Natural killer cell (primary cell): ENCODE measurements around the gene CMSS1. TPM values are rescaled to one million over a fixed set of nuclear protein-coding genes. Genes with fewer than 3 reads are reported as not detected.
A peak's percentile ranks its signal among the peaks of the same experiment; 100 is the strongest.

ENCODE experiments used
- ATAC-seq, 3 donors: fragments of 150-1000 bp in 2 of 3; fragments of 200-7000 bp in 1 of 3; cut with Tn5 transposase; 1 replicate in 1 of 3; 2 replicates in 2 of 3; pipeline ENCODE4 v1.10.0; 2021; ENCODE audit warnings: mild to moderate bottlenecking in 2 of 3, moderate library complexity in 2 of 3
- DNase-seq, 2 donors: peaks; one replicate each; pipeline versions ENCODE4 v3.0.0 to v3.0.0-alpha.2; 2013 to 2021; ENCODE audit warnings: mixed read lengths in 1 of 2
- H3K27ac ChIP-seq: one replicate; pipeline ENCODE4 v1.5.1; 2013; ENCODE audit warnings: mild to moderate bottlenecking, low read length
- H3K27me3 ChIP-seq: one replicate; pipeline ENCODE4 v1.6.1; 2013; ENCODE audit warnings: low read length; ENCODE audit not compliant: control insufficient read depth, insufficient read depth
- H3K36me3 ChIP-seq: one replicate; pipeline ENCODE4 v1.6.1; 2013; ENCODE audit warnings: low read length; ENCODE audit not compliant: control insufficient read depth, insufficient read depth
- H3K4me1 ChIP-seq: one replicate; pipeline ENCODE4 v1.6.1; 2013; ENCODE audit warnings: low read length; ENCODE audit not compliant: control insufficient read depth, insufficient read depth
- H3K4me3 ChIP-seq: one replicate; pipeline ENCODE4 v1.5.1; 2013; ENCODE audit warnings: low read length
- H3K9me3 ChIP-seq: one replicate; pipeline ENCODE4 v1.6.1; 2013; ENCODE audit warnings: low read length; ENCODE audit not compliant: control insufficient read depth, insufficient read depth
- H3K27ac Mint-ChIP-seq, 2 donors: one replicate each; pipeline ENCODE4 v1.8.0; 2022; ENCODE audit warnings: mild to moderate bottlenecking in 2 of 2, mixed read lengths in 2 of 2, moderate library complexity in 1 of 2
- H3K27me3 Mint-ChIP-seq, 2 donors: one replicate each; pipeline ENCODE4 v1.8.0; 2022; ENCODE audit warnings: low read depth in 2 of 2, mixed read lengths in 2 of 2
- H3K36me3 Mint-ChIP-seq: one replicate; pipeline ENCODE4 v1.8.0; 2022; ENCODE audit warnings: mixed read lengths
- H3K4me1 Mint-ChIP-seq, 2 donors: one replicate each; pipeline ENCODE4 v1.8.0; 2022; ENCODE audit warnings: mixed read lengths in 2 of 2
- H3K4me3 Mint-ChIP-seq: one replicate; pipeline ENCODE4 v1.8.0; 2022; ENCODE audit warnings: mild to moderate bottlenecking, moderate library complexity, mixed read lengths
- H3K9me3 Mint-ChIP-seq, 2 donors: one replicate each; pipeline ENCODE4 v1.8.0; 2022; ENCODE audit warnings: mixed read lengths in 2 of 2
- CTCF ChIP-seq: fragments of 200-600 bp; IDR thresholded peaks from one replicate; pipeline ENCODE4 v1.8.0; 2022; ENCODE audit warnings: antibody characterized with exemption
- WGBS: methylation state at CpG from one replicate; pipeline ENCODE4 v1.1.7; 2013; ENCODE audit warnings: missing lambda C conversion rate; ENCODE audit not compliant: insufficient coverage; 5-methylcytosine and 5-hydroxymethylcytosine counted together
- intact Hi-C: fragments of 100-400 bp; cut with micrococcal nuclease; formaldehyde crosslinking; loops from one replicate; pipeline ENCODE4 v1.14.2; 2022
- total RNA-seq, 4 donors: library from RNA; stranded (reverse); fragments of 120-200 nt in 1 of 4; gene quantifications; one replicate each; pipeline versions ENCODE4 v1.2.3 to v1.2.4, GENCODE V29; 2013 to 2022

The CMSS1 gene
- total RNA-seq, 3 donors from 2014 or later (not counting 1 experiment from before 2014, with no cell fraction given): 7.8 to 12.7 (median 9.2) TPM

GRCh38 chr3:100043271-100043670 lies 225.6 kb downstream of the CMSS1 start:
- no peaks in the 10 kb centered on the region for H3K36me3 ChIP-seq
- no peak overlapping the region for H3K27ac ChIP-seq
- H3K4me1 Mint-ChIP-seq: peaks cover 11 to 13% of the 10 kb centered on the region in 2 donors
- no peaks in the 10 kb centered on the region for H3K9me3 ChIP-seq
- H3K4me3 Mint-ChIP-seq: no peak overlapping the region
- ATAC-seq (no peak), DNase-seq (no peak)
- no peak for TF ChIP-seq CTCF
- no peak overlapping the region for H3K27ac Mint-ChIP-seq
- 100% methylated on average over 1 of the region's 1 CpG for WGBS
- no peaks in the 10 kb centered on the region for H3K36me3 Mint-ChIP-seq
- H3K9me3 Mint-ChIP-seq: no peaks in the 10 kb centered on the region
- H3K27me3 Mint-ChIP-seq: no peaks in the 10 kb centered on the region
- no peak overlapping the region for H3K4me3 ChIP-seq
- peaks cover 8% of the 10 kb centered on the region for H3K4me1 ChIP-seq
- no peaks in the 10 kb centered on the region for H3K27me3 ChIP-seq
- intact Hi-C loops: no loop called here

GRCh38 chr3:100044369-100044768 lies 226.7 kb downstream of the CMSS1 start:
- no peak for DNase-seq

GRCh38 chr3:100045696-100046095 lies 228.0 kb downstream of the CMSS1 start:
- TF ChIP-seq CTCF: no peak
- no peaks in the 10 kb centered on the region for H3K27me3 Mint-ChIP-seq
- ATAC-seq (no peak), DNase-seq (no peak)
- no peak overlapping the region for H3K4me3 Mint-ChIP-seq
- H3K9me3 ChIP-seq: no peaks in the 10 kb centered on the region
- H3K4me1 ChIP-seq: peaks cover 11% of the 10 kb centered on the region
- 85% methylated on average over 3 of the region's 3 CpGs for WGBS
- no peaks in the 10 kb centered on the region for H3K27me3 ChIP-seq
- H3K36me3 Mint-ChIP-seq: no peaks in the 10 kb centered on the region
- no peak overlapping the region for H3K27ac ChIP-seq
- H3K4me3 ChIP-seq: no peak overlapping the region
- H3K27ac Mint-ChIP-seq: no peak overlapping the region
- H3K4me1 Mint-ChIP-seq: peaks cover 14 to 15% of the 10 kb centered on the region in 2 donors
- intact Hi-C loops: no loop called here
- H3K36me3 ChIP-seq: no peaks in the 10 kb centered on the region
- no peaks in the 10 kb centered on the region for H3K9me3 Mint-ChIP-seq

More at GRCh38 chr3:100044369-100044768, 226.7 kb downstream of the CMSS1 start:
- Histone ChIP-seq H3K36me3 (no peaks in the 10 kb centered on the region), H3K9me3 (no peaks in the 10 kb centered on the region), H3K27ac (no peak overlapping the region), H3K27me3 (no peaks in the 10 kb centered on the region), H3K4me3 (no peak overlapping the region), H3K4me1 (peaks cover 11% of the 10 kb centered on the region)
- ATAC-seq: no peak
- H3K4me1 Mint-ChIP-seq: peaks cover 14 to 15% of the 10 kb centered on the region in 2 donors
- H3K27me3 Mint-ChIP-seq: no peaks in the 10 kb centered on the region
- no peaks in the 10 kb centered on the region for H3K9me3 Mint-ChIP-seq
- no peak for TF ChIP-seq CTCF
- no peak overlapping the region for H3K4me3 Mint-ChIP-seq
- H3K36me3 Mint-ChIP-seq: no peaks in the 10 kb centered on the region
- no peak overlapping the region for H3K27ac Mint-ChIP-seq
- intact Hi-C loops: no loop called here

- Histone ChIP-seq H3K4me1 (peaks cover 11% of the 10 kb centered on the region), H3K4me3 (no peak overlapping the region), H3K27ac (peak overlapping the region; percentile 56), H3K27me3 (no peaks in the 10 kb centered on the region), H3K9me3 (no peaks in the 10 kb centered on the region), H3K36me3 (no peaks in the 10 kb centered on the region)
- WGBS: no CpG with 5 or more reads among the region's 2 CpGs
- Mint-ChIP-seq H3K36me3 (no peaks in the 10 kb centered on the region), H3K27me3 (no peaks in the 10 kb centered on the region), H3K9me3 (no peaks in the 10 kb centered on the region), H3K27ac (peak overlapping the region; percentile 84 to 87), H3K4me1 (peaks cover 14 to 15% of the 10 kb centered on the region in 2 donors), H3K4me3 (no peak overlapping the region)
- ATAC-seq (no peak), DNase-seq (no peak)
- intact Hi-C loops: no loop called here
- TF ChIP-seq CTCF: no peak
Measured at GRCh38 chr3:100046986-100047385, 229.3 kb downstream of the CMSS1 start.
